ENCODE results near the gene MCEMP1.

DNA sequence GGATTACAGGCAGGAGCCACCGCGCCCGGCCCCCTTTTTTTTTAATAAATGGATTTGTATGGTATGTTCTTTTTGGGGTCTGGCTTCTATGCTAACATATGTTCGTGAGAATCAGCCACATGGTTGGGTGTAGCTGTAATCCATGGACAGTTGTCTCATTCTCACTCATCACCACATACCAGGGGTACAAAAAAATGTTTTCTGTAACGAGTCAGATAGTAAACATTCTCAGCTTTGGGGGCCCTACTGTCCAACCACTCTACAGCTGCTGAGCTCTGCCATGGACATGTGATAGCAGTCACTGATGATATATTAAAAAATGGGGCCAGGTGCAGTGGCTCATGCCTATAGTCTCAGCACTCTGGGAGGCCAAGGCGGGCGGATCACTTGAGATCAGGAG lies 13.2 kb upstream of the MCEMP1 start:
- TF ChIP-seq, protein P1, sequence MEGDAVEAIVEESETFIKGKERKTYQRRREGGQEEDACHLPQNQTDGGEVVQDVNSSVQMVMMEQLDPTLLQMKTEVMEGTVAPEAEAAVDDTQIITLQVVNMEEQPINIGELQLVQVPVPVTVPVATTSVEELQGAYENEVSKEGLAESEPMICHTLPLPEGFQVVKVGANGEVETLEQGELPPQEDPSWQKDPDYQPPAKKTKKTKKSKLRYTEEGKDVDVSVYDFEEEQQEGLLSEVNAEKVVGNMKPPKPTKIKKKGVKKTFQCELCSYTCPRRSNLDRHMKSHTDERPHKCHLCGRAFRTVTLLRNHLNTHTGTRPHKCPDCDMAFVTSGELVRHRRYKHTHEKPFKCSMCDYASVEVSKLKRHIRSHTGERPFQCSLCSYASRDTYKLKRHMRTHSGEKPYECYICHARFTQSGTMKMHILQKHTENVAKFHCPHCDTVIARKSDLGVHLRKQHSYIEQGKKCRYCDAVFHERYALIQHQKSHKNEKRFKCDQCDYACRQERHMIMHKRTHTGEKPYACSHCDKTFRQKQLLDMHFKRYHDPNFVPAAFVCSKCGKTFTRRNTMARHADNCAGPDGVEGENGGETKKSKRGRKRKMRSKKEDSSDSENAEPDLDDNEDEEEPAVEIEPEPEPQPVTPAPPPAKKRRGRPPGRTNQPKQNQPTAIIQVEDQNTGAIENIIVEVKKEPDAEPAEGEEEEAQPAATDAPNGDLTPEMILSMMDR (conservative IDR thresholded peaks at IDR 0.05; ENCODE audit: low read depth, low read length): no peak
- no peak for TF ChIP-seq EZH2 (IDR thresholded peaks at IDR 0.05; ENCODE audit: borderline replicate concordance, low read depth, low read length, poor library complexity, severe bottlenecking)

Data from A673 (cell line).